Cardiac fibroblast (primary cell): ENCODE data around the gene NPDC1.

Experiments
- DNase-seq, 2 donors: peaks; one replicate each; pipeline versions ENCODE4 v3.0.0 to v3.0.0-alpha.2; 2010; ENCODE audit warnings: low read depth in 2 of 2
- H3K4me3 ChIP-seq, 2 donors: replicated peaks in 1 of 2; 1 replicate in 1 of 2; 2 replicates in 1 of 2; pipeline ENCODE4 v1.5.1; 2011; ENCODE audit warnings: low read depth in 2 of 2, low read length in 2 of 2, mild to moderate bottlenecking in 2 of 2, moderate library complexity in 1 of 2
- TF ChIP-seq, protein P1 (sequence below): IDR thresholded peaks from one replicate; pipeline ENCODE4 v1.5.1; 2011; ENCODE audit warnings: low read depth, mild to moderate bottlenecking, low read length, inconsistent platforms

Gene NPDC1

DNA sequence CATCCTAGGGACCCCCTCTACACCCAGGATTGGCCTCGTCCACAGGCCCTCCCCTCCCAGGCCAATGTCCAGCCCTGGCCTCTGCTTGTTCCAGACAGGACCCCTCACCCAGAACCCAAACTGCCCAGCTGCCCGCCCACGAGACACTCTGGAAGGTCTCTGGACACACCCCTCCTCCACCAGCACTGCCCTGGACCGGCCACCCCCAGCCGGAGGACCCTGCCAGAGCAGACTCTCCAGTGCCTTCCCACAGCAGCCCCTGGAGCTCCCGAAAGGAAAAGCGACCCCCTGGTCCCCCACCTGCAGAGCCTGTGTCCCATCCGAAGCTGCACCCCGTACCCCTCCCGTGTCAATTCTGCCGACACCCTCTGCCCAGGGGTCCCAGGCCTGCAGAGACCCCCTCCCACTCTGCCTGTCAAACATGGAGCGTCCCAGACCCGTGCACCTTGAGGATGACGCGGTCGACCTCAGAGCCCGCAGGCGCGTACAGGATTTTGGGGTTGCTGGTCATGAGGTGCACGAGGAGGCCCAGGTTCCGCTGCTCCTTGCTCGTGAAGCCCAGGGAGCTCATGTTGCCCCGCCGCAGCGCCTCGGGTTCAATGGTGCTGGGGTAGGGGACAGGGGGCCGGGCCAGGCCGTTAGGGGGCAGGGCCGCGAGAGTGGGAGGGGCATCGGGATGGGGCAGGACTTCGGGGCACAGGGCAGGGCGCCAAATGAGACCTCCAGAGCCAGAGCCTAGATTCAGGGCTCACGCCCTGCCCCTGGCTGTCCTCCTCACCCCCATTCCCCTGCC, 25.9 kb downstream of the NPDC1 start:
- no peak for DNase-seq
- TF ChIP-seq, protein P1, sequence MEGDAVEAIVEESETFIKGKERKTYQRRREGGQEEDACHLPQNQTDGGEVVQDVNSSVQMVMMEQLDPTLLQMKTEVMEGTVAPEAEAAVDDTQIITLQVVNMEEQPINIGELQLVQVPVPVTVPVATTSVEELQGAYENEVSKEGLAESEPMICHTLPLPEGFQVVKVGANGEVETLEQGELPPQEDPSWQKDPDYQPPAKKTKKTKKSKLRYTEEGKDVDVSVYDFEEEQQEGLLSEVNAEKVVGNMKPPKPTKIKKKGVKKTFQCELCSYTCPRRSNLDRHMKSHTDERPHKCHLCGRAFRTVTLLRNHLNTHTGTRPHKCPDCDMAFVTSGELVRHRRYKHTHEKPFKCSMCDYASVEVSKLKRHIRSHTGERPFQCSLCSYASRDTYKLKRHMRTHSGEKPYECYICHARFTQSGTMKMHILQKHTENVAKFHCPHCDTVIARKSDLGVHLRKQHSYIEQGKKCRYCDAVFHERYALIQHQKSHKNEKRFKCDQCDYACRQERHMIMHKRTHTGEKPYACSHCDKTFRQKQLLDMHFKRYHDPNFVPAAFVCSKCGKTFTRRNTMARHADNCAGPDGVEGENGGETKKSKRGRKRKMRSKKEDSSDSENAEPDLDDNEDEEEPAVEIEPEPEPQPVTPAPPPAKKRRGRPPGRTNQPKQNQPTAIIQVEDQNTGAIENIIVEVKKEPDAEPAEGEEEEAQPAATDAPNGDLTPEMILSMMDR, result no peak
- H3K4me3 ChIP-seq, result no peak overlapping the region

DNA sequence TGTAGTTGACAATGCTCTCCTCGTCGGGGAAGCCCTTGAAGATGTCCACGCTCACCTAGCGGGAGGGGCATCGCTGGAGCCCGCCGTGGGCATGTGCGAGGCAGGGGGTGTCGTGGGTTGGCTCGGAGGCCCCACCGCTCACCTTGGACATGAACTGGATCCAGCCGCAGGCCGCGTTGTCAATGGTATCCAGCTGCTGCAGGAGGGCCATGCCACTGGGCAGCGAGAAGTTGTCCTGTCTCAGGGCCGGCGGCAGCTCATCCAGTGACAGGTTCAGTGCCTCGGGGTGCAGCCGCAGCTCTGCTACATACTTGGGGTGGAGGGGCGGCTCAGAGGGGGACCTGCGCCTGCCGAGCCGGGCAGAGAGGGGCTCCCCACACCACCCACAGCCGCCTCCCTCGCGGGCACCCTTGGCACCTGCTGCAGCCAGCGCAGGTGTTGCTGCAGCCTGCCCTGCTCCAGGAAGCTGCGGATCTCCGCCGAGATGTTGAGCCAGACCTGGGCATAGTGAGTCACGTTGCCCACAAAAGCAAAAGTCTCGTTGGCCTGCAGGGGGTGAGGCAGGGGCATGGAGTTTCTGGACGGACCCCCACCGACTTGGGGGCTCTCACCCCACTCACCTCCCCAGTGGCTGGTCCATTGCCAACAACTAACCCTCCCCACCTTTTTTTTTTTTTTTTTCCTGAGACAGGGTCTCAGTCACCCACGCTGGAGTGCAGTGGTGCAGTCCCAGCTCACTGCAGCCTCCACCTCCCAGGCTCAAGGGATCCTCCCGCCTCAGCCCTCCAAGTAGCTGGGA, 27.0 kb downstream of the NPDC1 start:
- DNase-seq, result no peak
- TF ChIP-seq, protein P1, result no peak
- no peak overlapping the region for H3K4me3 ChIP-seq

DNA sequence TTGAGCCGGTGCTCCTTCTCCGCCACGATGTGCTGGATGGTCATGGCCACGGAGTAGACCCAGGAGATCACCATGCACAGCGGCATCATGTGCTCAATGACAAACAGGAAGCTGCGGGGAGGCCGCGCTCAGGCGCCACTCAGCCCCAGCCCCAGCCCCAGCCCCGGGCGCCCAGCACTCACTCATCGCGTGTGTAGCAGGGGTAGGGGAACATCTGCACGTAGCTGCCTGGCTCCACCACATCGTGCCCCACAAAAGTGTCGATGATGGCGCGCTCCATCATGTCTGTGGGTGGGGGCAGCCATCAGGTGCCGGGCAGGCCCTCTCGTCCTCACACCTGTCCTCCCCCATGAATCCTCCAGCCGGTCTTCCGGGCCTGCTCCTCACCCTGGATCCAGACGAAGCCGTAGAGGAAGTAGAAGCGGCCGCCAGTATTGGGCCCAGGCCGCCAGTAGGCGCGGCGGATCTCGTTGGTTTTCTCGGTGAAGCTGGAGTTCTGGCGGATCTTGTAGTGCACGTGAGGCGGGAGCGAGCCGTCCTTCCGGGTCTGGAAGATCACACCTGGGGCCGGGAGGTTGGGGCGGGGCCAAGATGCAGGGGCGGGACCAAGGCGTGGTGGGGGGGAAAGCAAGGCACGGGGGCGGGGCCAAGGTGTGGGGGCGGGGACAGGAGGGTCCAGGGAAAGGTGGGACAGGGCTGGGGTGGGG, 28.0 kb downstream of the NPDC1 start:
- no peak for DNase-seq
- H3K4me3 ChIP-seq, result no peak overlapping the region
- TF ChIP-seq, protein P1, result no peak

DNA sequence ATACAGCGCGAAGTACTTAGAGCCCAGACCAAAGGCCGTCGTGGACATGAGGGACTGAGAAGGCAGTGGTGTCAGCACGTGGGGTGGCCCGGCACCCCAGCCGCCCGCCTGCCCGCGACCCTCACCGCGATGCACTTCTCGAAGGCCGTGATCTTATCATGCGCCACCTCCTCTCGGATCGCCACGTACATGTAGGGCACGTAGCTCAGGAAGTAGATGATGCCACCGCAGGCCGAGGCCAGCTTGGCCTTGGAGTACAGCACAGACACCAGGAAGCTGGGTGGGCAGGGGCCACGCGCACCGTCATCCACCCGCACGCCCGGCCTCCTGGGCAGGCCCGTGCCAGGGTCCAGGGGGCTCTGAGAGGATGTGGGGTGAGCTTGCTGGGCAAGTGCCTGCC, 28.9 kb downstream of the NPDC1 start:
- TF ChIP-seq, protein P1, result no peak
- H3K4me3 ChIP-seq, result no peak overlapping the region
- DNase-seq, result no peak

DNA sequence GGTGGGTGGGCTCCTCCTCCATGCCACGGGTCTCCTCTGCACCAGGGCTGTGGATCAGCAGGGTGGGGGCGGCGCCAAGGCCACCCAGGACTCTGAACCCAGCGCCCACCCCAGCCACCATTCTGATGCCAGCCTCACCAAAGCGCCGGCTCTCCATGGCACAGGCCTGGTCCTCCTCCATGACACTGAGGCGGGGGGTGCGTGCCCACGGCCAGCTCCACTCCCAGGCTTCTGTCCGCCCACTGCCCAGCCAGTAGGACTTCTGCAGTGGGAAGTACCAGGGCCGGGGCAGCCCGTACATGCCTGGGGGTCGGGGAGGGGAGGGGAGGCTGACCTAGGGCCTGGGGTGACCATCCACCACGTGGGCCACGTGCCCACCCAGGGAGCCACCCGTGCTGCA, 29.5 kb downstream of the NPDC1 start:
- DNase-seq, result no peak
- TF ChIP-seq, protein P1, result no peak
- no peak overlapping the region for H3K4me3 ChIP-seq

DNA sequence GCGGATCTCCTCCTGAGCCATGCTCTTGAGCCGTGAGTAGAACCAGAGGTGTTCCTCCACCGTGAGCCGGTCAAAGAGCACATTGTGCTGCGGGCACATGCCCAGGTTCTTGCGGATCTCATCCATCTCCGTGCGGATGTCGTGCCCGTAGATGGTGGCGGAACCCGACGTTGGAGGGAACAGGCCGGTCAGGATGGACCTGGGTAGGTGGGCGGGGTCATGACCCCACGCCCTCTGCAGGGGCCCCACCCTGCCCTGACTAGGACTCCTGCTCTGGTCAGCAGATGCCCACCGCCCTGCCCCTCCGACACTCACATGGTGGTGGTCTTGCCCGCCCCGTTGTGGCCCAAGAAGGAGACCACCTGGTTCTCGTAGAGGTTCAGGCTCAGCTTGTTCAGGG, 30.0 kb downstream of the NPDC1 start:
- DNase-seq, result no peak
- H3K4me3 ChIP-seq, result no peak overlapping the region
- TF ChIP-seq, protein P1, result no peak
